Testis (tissue), 3 donors: Measurements from ENCODE around the gene MYOD1. TPM values are rescaled to one million over a fixed set of nuclear protein-coding genes. Genes with fewer than 3 reads are reported as not detected.

Experiments
- DNase-seq: peaks from one replicate; pipeline ENCODE4 v3.0.0-alpha.2; 2019
- H3K27ac ChIP-seq, 2 donors: fragments of 200-600 bp; sonication (generic); one replicate each; pipeline ENCODE4 v1.5.1; 2019
- H3K27me3 ChIP-seq: fragments of 200-600 bp; sonication (generic); one replicate; pipeline ENCODE4 v1.5.1; 2019
- H3K36me3 ChIP-seq: fragments of 200-600 bp; sonication (generic); one replicate; pipeline ENCODE4 v1.5.1; 2017; ENCODE audit warnings: low read depth; ENCODE audit errors: missing control alignments
- H3K4me1 ChIP-seq: fragments of 200-600 bp; sonication (generic); one replicate; pipeline ENCODE4 v1.5.1; 2019
- H3K4me3 ChIP-seq, 2 donors: fragments of 200-600 bp; sonication (generic); one replicate each; pipeline ENCODE4 v1.5.1; 2017 to 2019
- H3K9me3 ChIP-seq: fragments of 200-600 bp; sonication (generic); one replicate; pipeline ENCODE4 v1.5.1; 2017
- CTCF ChIP-seq, 3 experiments: fragments of 450-650 bp in 2 of 3; fragments of 200-600 bp in 1 of 3; sonication (generic) in 1 of 3; IDR thresholded peaks; one replicate each; pipeline ENCODE4 v1.5.1; 2016 to 2019; ENCODE audit warnings: antibody characterized with exemption in 3 of 3, mild to moderate bottlenecking in 2 of 3, moderate library complexity in 1 of 3
- POLR2A ChIP-seq: fragments of 450-650 bp; IDR thresholded peaks from one replicate; pipeline ENCODE4 v1.6.1; 2017; ENCODE audit warnings: antibody characterized with exemption, mild to moderate bottlenecking, moderate library complexity
- WGBS, 2 donors: methylation state at CpG; one replicate each; pipeline ENCODE4 v1.1.5; 2018; 5-methylcytosine and 5-hydroxymethylcytosine counted together
- intact Hi-C: fragments of 100-400 bp; cut with DNase I; formaldehyde crosslinking; loops from one replicate; pipeline ENCODE4 v1.15.1; 2023; ENCODE audit warnings: low total_unique reads
- polyA plus RNA-seq: library from polyadenylated mRNA; stranded (reverse); fragments of 350-450 nt; fragmentation: Illumina TruSeq; extraction: RNeasy Lipid Tissue Mini Kit (QIAGEN cat#74804); gene quantifications from one replicate; pipeline ENCODE4 v1.2.3, GENCODE V29; 2014; ENCODE audit warnings: low read depth, low replicate concordance; ENCODE audit not compliant: insufficient read depth
- total RNA-seq, 2 donors: library from RNA; depleted of rRNA; stranded (reverse); fragments of >200 nt; gene quantifications; one replicate each; pipeline ENCODE4 v1.2.3, GENCODE V29; 2016

MYOD1 gene
- total and polyA plus RNA-seq, 3 donors from 2014 or later = 0.69 to 1.6 (median 1.4) TPM

GRCh38 chr11:17769218-17769617 lies 49.8 kb downstream of the MYOD1 start:
- intact Hi-C loops = no loop called here
- DNase-seq = no peak
- no peaks in the 10 kb centered on the region for H3K27me3 ChIP-seq

GRCh38 chr11:17770048-17770652 lies 50.8 kb downstream of the MYOD1 start:
- WGBS, 2 donors = 69 to 77% methylated on average over 6 to 9 of the region's 9 CpGs
- Histone ChIP-seq H3K27ac (no peak overlapping the region), H3K4me3 (no peak overlapping the region), H3K27me3 (no peaks in the 10 kb centered on the region), H3K9me3 (no peaks in the 10 kb centered on the region), H3K36me3 (no peaks in the 10 kb centered on the region), H3K4me1 (no peaks in the 10 kb centered on the region)
- DNase-seq = no peak
- no peak for TF ChIP-seq POLR2A
- TF ChIP-seq CTCF (IDR thresholded peaks at IDR 0.05) = no peak
- intact Hi-C loops = no loop called here

More at GRCh38 chr11:17769218-17769617, 49.8 kb downstream of the MYOD1 start:
- no peak overlapping the region for H3K27ac ChIP-seq
- H3K4me3 ChIP-seq = no peak overlapping the region
- TF ChIP-seq POLR2A (no peak), CTCF (IDR thresholded peaks at IDR 0.05) (no peak)
- H3K36me3 ChIP-seq = no peaks in the 10 kb centered on the region
- WGBS, 2 donors = 92 to 100% methylated on average over 1 of the region's 1 CpG
- no peaks in the 10 kb centered on the region for H3K9me3 ChIP-seq
- H3K4me1 ChIP-seq = no peaks in the 10 kb centered on the region

- no peak for DNase-seq
- no peaks in the 10 kb centered on the region for H3K4me1 ChIP-seq
- intact Hi-C loops = no loop called here
- no peak overlapping the region for H3K27ac ChIP-seq
- no peaks in the 10 kb centered on the region for H3K27me3 ChIP-seq
- no peak for TF ChIP-seq CTCF (IDR thresholded peaks at IDR 0.05)
- TF ChIP-seq POLR2A = no peak
- no peaks in the 10 kb centered on the region for H3K36me3 ChIP-seq
- no peaks in the 10 kb centered on the region for H3K9me3 ChIP-seq
- H3K4me3 ChIP-seq = no peak overlapping the region
Measured at GRCh38 chr11:17770917-17771316, 51.5 kb downstream of the MYOD1 start.

GRCh38 chr11:17771415-17771814 lies 52.0 kb downstream of the MYOD1 start:
- WGBS, 2 donors = 94 to 96% methylated on average over 17 of the region's 17 CpGs

More at GRCh38 chr11:17771415-17771814, 52.0 kb downstream of the MYOD1 start:
- Histone ChIP-seq H3K36me3 (no peaks in the 10 kb centered on the region), H3K4me1 (no peaks in the 10 kb centered on the region), H3K27ac (no peak overlapping the region), H3K4me3 (no peak overlapping the region), H3K27me3 (no peaks in the 10 kb centered on the region), H3K9me3 (no peaks in the 10 kb centered on the region)
- no peak for TF ChIP-seq POLR2A
- no peak for TF ChIP-seq CTCF (IDR thresholded peaks at IDR 0.05)
- DNase-seq = no peak
- intact Hi-C loops = no loop called here

Other genes with a start within 250 kb of the MYOD1 start
- gene ABCC8, start 242.7 kb upstream of the MYOD1 start, total RNA-seq = 1 to 10 TPM; 2.0 to 2.2 TPM
- gene ABCC8, start 242.7 kb upstream of the MYOD1 start, polyA plus RNA-seq = 1.5 TPM
- 1 to 10 TPM; 1.2 TPM for gene USH1C, start 175.2 kb upstream of the MYOD1 start, total RNA-seq
- 3.7 TPM for gene USH1C, start 175.2 kb upstream of the MYOD1 start, polyA plus RNA-seq
- 1 to 10 TPM; 2.2 to 2.9 TPM for gene OTOG, start 172.3 kb upstream of the MYOD1 start, total RNA-seq
- 4.2 TPM for gene OTOG, start 172.3 kb upstream of the MYOD1 start, polyA plus RNA-seq
- gene KCNC1, start 15.2 kb downstream of the MYOD1 start, total RNA-seq = 1 to 10 TPM; 3.3 to 5.8 TPM
- gene KCNC1, start 15.2 kb downstream of the MYOD1 start, polyA plus RNA-seq = 5.2 TPM